ENCODE data around the gene DMRT1.
A peak's percentile ranks its signal among the peaks of the same experiment; 100 is the strongest.

DMRT1 gene

GRCh38 chr9:841371-842209, at the start of gene DMRT1:
TSS of gene DMRT1 (plus strand) at chr9:841697. CDS start at chr9:841839, 142 bp downstream.
- no peak for DNase-seq

- DNase-seq = peak; percentile 1
These were observed 48.9 kb upstream of the DMRT1 start for GRCh38 chr9:792331-793260.

GRCh38 chr9:794386-794785, 47.1 kb upstream of the DMRT1 start:
- no peak for DNase-seq

- no peak for DNase-seq
These were observed 45.6 kb upstream of the DMRT1 start for GRCh38 chr9:795869-796268.

GRCh38 chr9:800591-801150, 40.8 kb upstream of the DMRT1 start:
- no peak for DNase-seq

- DNase-seq = no peak
These were observed 40.0 kb upstream of the DMRT1 start for GRCh38 chr9:801399-802071.

- no peak for DNase-seq
These were observed 37.5 kb upstream of the DMRT1 start for GRCh38 chr9:804026-804425.

GRCh38 chr9:805151-805550, 36.3 kb upstream of the DMRT1 start:
- no peak for DNase-seq

DNA sequence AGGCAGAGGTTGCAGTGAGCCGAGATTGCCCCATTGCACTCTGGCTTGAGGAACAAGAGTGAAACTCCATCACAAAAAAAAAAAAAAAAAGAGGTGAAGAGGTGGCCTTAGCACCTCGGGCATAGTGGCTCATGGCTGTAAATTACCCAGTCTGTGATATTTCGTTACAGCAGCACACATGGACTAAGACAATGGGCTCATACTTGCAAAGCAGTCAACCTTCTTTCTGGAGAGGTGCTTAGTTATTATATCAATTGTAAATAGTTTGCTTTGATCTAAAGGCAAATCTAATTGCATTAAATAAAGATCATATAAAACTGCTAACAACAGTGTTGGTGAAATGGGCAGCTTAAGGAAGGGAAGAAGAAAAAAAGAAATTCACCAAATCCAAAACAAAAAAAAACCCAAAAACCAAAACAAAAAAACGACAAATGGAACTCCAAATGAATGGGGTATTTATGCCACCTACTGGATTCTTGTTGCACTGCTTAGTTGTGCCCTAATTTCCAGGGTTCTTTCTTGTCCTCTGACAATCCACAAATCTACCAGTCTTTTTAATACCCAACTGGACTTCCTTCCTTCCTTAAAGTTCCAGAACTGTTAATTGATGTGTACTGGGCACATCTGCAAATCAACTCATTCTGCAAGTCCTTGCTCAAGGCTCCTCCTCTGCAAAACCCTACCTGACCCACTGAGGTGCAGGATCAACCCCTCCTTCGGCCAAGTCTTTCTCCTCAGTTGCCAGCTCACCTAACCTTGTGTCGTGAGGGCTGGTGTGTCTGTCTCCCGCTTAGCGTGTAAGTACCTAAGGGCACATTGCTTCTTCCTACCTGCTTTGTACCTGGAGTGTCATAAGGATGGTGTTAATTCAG, 35.0 kb upstream of the DMRT1 start:
- no peak for DNase-seq

DNA sequence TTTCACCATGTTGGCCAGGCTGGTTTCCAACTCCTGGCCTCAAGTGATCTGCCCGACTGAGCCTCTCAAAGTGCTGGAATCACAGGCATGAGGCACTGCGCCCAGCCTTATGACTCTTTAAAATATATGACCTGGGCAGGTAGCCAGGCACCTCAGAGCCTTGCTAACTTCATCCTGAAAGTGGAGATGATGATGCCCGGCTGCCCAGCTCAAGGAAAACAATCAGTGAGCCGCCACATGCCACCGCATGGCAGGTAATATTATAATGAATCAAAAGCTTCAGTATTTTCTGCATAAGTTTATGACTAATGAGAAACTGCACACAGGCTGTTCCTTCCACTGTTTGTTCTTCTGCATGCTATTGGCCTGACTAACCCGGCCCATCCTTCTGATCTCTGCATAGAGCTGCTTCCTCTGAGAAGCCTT, 30.4 kb upstream of the DMRT1 start:
- no peak for DNase-seq

GRCh38 chr9:818958-819357, 22.5 kb upstream of the DMRT1 start:
- no peak for DNase-seq

GRCh38 chr9:826500-827280, 14.8 kb upstream of the DMRT1 start:
- no peak for DNase-seq

- DNase-seq = no peak
These were observed 1.2 kb upstream of the DMRT1 start for GRCh38 chr9:840343-840742.

- no peak for DNase-seq
These were observed 1.3 kb downstream of the DMRT1 start for GRCh38 chr9:842635-843426.

- DNase-seq = no peak
These were observed 1.9 kb downstream of the DMRT1 start for GRCh38 chr9:843427-843785.

DNA sequence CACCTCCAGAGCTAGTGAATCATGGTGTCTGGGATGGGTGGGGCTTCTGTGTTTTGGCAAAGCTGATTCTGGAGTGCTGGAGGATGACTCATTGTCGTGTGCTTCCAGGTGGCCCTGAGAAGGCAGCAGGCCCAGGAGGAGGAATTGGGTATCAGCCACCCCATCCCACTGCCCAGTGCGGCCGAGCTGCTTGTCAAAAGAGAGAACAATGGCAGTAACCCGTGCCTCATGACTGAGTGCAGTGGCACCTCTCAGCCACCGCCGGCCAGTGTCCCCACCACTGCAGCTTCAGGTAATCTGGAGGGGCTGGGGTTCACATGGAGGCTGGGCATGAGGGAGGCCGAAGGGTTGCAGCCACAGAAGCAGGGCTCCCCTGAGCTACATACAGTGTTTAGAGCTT, 5.4 kb downstream of the DMRT1 start:
- DNase-seq = no peak

- no peak for DNase-seq
These were observed 6.0 kb downstream of the DMRT1 start for GRCh38 chr9:847505-847904.

DNA sequence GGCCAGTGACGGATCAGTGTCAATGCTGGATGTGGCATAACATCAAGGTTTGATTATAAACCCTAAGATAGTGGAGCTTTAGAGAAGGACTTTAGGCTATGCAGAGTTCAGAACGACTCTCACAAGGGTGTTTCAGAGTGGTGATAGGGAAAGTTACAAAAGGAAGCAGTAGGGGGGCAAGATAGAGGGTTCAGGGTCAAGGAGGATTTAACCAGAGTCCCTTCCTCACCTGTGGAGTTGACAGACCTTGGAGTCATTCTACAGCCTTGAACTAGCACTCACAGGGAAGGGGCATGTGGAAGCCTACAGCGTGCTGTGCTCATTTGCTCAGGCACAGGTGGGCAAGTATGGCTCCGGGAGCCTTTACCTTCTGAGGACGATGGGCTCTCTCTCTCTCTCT, 7.9 kb downstream of the DMRT1 start:
- no peak for DNase-seq

DNA sequence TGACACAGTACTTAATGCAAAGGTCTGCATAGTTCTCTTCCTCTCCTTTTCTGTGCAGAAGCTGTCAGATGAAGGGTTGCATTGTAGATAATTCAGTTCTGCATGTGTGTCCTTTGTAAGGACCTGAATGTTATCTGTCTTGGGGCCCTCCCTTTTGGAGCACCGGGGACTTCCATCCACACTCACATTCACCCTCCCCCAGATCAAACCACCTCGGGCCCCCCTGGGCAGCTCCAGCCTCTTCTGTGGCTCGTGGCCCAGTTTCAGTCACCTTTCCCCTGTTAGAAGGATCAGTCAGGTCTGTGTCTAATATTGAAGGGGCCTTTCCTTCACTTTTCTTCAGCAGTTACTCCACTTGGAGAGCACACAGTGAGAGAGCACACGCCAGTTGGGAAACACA, 11.0 kb downstream of the DMRT1 start:
- DNase-seq = no peak

DNA sequence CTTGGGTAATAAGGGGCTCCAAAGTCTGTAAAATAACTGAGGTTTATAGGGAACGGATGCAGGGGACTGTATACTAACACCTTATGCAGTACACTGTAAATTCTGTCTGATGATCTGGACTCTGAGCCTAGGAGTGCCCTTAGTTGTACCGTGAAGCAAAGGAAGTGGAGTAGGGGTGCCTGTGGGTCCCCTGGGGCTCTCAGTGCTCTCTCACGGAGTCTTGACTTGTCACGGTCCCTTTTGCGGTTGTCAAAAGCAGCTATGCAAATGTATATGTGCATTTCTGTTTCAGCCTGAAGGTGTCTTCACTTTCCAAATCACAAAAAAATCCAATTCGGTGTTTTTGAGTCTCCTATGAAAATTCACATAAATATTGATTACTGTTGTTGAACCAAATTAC, 17.8 kb downstream of the DMRT1 start:
- no peak for DNase-seq
